Thyroid gland (tissue), 4 donors: ENCODE measurements around the gene YPEL2.

Experiments used
- POLR2A ChIP-seq, 2 donors: fragments of 450-650 bp; IDR thresholded peaks; one replicate each; pipeline ENCODE4 v1.6.1; 2017; ENCODE audit warnings: antibody characterized with exemption in 2 of 2, mild to moderate bottlenecking in 2 of 2, moderate library complexity in 1 of 2
- TF ChIP-seq, protein P1 (sequence below), 6 experiments: fragments of 200-600 bp in 3 of 6; fragments of 450-650 bp in 3 of 6; sonication (generic) in 3 of 6; IDR thresholded peaks; one replicate each; pipeline ENCODE4 v1.5.1; 2016 to 2019; ENCODE audit warnings: antibody characterized with exemption in 6 of 6, mild to moderate bottlenecking in 2 of 6, inconsistent platforms in 1 of 6, moderate library complexity in 1 of 6

DNA sequence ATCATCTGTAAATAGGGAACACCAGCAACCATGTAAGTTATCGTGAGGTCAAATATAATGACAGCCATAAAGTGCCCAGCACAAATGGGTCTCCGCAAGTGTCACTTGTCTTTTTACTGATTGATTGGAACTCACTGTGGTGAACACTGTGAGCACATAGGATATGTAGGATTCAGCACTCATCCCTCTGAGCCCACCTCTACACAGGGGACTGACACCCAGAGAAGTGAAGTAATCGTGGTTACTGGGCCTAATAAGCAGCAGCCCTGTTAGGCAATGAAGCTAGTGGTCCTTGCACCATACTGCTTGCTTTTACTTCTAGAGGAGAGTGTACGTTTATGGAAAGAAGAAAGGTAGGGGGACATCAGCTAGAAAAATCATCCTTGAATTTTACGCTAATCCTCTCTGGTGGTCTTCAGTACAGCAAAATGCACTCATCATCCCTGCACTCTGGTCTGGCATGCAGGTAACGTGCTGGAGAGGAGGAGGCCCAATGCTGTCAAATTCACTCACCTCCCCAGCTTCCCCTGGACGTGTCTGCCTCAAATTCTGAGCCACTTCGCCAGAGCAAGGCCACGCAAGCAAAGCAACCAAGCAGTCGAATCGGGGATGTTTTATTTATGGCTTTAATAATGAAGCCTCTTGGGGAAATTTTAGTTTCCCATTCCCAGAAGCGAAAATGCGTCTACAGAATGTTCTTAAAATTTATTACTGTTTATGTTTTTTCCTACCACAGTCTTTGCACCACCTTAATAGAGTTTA is 74.7 kb downstream of the YPEL2 start:
- TF ChIP-seq, protein P1, sequence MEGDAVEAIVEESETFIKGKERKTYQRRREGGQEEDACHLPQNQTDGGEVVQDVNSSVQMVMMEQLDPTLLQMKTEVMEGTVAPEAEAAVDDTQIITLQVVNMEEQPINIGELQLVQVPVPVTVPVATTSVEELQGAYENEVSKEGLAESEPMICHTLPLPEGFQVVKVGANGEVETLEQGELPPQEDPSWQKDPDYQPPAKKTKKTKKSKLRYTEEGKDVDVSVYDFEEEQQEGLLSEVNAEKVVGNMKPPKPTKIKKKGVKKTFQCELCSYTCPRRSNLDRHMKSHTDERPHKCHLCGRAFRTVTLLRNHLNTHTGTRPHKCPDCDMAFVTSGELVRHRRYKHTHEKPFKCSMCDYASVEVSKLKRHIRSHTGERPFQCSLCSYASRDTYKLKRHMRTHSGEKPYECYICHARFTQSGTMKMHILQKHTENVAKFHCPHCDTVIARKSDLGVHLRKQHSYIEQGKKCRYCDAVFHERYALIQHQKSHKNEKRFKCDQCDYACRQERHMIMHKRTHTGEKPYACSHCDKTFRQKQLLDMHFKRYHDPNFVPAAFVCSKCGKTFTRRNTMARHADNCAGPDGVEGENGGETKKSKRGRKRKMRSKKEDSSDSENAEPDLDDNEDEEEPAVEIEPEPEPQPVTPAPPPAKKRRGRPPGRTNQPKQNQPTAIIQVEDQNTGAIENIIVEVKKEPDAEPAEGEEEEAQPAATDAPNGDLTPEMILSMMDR (IDR thresholded peaks at IDR 0.05): no peak
- no peak for TF ChIP-seq POLR2A (IDR thresholded peaks at IDR 0.05)
